SK-N-SH (cell line): Measurements from ENCODE around the gene LPGAT1.

Source experiments
- CTCF ChIP-seq: fragments of 200-600 bp; sonication (generic); IDR thresholded peaks from 2 replicates; pipeline ENCODE4 v1.6.1; 2017; ENCODE audit warnings: antibody characterized with exemption, mild to moderate bottlenecking, moderate library complexity
- EP300 ChIP-seq, 2 experiments: IDR thresholded peaks; 2 replicates each; pipeline versions ENCODE4 v1.4.0 to v1.6.1; 2012; ENCODE audit warnings: borderline replicate concordance in 1 of 2, low read depth in 1 of 2, low read length in 1 of 2
- GATA2 ChIP-seq: sonication (generic); formaldehyde crosslinking; IDR thresholded peaks from 2 replicates; pipeline ENCODE4 v1.5.0; 2020; ENCODE audit warnings: mild to moderate bottlenecking, missing genetic modification reagents
- MAX ChIP-seq: IDR thresholded peaks from 2 replicates; pipeline ENCODE4 v1.4.0; 2012; ENCODE audit warnings: low read depth
- NFIC ChIP-seq: IDR thresholded peaks from 2 replicates; pipeline ENCODE4 v1.4.0; 2012; ENCODE audit warnings: borderline replicate concordance
- POLR2AphosphoS5 ChIP-seq: IDR thresholded peaks from 2 replicates; pipeline ENCODE4 v1.6.1; 2012; ENCODE audit warnings: low read depth, low read length
- RAD21 ChIP-seq: IDR thresholded peaks from 2 replicates; pipeline ENCODE4 v1.6.1; 2012; ENCODE audit warnings: mild to moderate bottlenecking, low read length
- REST ChIP-seq: IDR thresholded peaks from 2 replicates; pipeline ENCODE4 v1.6.1; 2012; ENCODE audit warnings: mild to moderate bottlenecking, low read depth, low read length, moderate library complexity
- SIN3A ChIP-seq: IDR thresholded peaks from 2 replicates; pipeline ENCODE4 v1.6.1; 2012; ENCODE audit warnings: low read depth, mild to moderate bottlenecking, low read length, moderate library complexity, borderline replicate concordance
- TAF1 ChIP-seq: IDR thresholded peaks from 2 replicates; pipeline ENCODE4 v1.6.1; 2012; ENCODE audit warnings: low read depth, mild to moderate bottlenecking, low read length, moderate library complexity, borderline replicate concordance

- TF ChIP-seq GATA2: no peak
- TF ChIP-seq SIN3A: no peak
- no peak for TF ChIP-seq CTCF
- TF ChIP-seq REST: no peak
- no peak for TF ChIP-seq EP300 (IDR thresholded peaks at IDR 0.05; ENCODE audit: borderline replicate concordance in 1 of 2, low read depth in 1 of 2, low read length in 1 of 2)
- TF ChIP-seq NFIC: no peak
- no peak for TF ChIP-seq MAX
- TF ChIP-seq RAD21: no peak
- TF ChIP-seq POLR2AphosphoS5: no peak
- TF ChIP-seq TAF1: no peak
These were observed 98.9 kb downstream of the LPGAT1 start for GRCh38 chr1:211731456-211732292.
